Kidney glomerular epithelial cell (primary cell): Measurements from ENCODE around the gene PCDHB14.
"Not testable (repeated sequence)": the region's sequence is repeated elsewhere in the genome, so short reads cannot be mapped to it uniquely, and the experiment has no call there.

Experiments used
- DNase-seq: peaks from one replicate; lab custom pipeline; 2025; lab: John Stamatoyannopoulos, UW

Gene PCDHB14

DNA sequence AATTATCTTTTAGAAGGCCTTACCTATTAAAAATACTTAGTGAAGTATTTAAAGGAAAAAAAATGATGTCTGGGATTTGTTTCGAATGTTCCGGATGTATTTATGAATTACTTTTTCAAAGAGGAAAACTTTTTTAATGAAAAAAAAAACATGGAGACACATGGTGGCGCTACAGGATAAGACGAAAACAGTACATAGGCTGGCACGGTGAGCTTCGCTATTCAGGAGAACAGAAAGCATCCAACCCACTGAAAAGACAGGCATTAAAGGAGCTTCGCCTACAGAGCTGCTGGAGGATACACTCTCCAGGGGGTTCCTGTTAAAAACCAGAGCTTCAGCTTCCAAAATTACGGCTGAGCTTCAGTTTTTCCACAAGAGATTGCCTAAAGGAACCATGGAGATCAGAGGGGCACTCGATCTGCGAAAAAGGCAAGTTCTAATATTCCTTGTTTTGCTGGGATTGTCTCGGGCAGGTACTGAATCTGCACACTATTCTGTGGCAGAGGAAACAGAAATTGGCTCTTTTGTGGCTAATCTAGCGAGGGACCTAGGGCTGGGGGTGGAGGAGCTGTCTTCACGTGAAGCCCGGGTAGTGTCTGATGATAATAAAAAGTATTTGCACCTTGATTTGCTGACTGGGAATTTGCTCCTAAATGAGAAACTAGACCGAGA lies at the start of gene PCDHB14:
PCDHB14 (plus strand) TSS at position 232 of the 672 bp plus-strand sequence; CDS start at position 395, 163 bp downstream.
- peak; percentile 7 for DNase-seq

DNA sequence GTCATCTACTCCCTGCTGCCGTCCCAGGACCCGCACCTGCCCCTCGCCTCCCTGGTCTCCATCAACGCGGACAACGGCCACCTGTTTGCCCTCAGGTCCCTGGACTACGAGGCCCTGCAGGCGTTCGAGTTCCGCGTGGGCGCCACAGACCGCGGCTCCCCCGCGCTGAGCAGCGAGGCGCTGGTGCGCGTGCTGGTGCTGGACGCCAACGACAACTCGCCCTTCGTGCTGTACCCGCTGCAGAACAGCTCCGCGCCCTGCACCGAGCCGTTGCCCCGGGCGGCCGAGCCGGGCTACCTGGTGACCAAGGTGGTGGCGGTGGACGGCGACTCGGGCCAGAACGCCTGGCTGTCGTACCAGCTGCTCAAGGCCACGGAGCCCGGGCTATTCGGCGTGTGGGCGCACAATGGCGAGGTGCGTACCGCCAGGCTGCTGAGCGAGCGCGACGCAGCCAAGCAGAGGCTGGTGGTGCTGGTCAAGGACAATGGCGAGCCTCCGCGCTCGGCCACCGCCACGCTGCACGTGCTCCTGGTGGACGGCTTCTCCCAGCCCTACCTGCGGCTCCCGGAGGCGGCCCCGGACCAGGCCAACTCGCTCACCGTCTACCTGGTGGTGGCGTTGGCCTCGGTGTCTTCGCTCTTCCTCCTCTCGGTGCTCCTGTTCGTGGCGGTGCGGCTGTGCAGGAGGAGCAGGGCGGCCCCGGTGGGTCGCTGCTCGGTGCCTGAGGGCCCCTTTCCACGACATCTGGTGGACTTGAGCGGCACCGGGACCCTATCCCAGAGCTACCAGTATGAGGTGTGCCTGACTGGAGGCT lies 48.6 kb upstream of the PCDHB14 start:
- not testable (repeated sequence) for DNase-seq

- DNase-seq = no peak
These were observed 47.2 kb upstream of the PCDHB14 start for GRCh38 chr5:141175933-141176332.

GRCh38 chr5:141177577-141178191 lies 45.5 kb upstream of the PCDHB14 start, which contains the start of gene PCDHB8:
Gene PCDHB8 (plus strand): TSS chr5:141177790. CDS start chr5:141178035, 245 bp downstream.
- DNase-seq = not testable (repeated sequence)

GRCh38 chr5:141179371-141179770 lies 43.8 kb upstream of the PCDHB14 start:
- DNase-seq = not testable (repeated sequence)

GRCh38 chr5:141179876-141180275 lies 43.3 kb upstream of the PCDHB14 start:
- not testable (repeated sequence) for DNase-seq

GRCh38 chr5:141180313-141180712 lies 42.8 kb upstream of the PCDHB14 start:
- no peak for DNase-seq

GRCh38 chr5:141182248-141182647 lies 40.9 kb upstream of the PCDHB14 start, which contains the start of gene PCDHB16:
Gene PCDHB16 (plus strand): TSS chr5:141182387. CDS start chr5:141182560, 173 bp downstream.
- DNase-seq = peak; percentile 23

DNA sequence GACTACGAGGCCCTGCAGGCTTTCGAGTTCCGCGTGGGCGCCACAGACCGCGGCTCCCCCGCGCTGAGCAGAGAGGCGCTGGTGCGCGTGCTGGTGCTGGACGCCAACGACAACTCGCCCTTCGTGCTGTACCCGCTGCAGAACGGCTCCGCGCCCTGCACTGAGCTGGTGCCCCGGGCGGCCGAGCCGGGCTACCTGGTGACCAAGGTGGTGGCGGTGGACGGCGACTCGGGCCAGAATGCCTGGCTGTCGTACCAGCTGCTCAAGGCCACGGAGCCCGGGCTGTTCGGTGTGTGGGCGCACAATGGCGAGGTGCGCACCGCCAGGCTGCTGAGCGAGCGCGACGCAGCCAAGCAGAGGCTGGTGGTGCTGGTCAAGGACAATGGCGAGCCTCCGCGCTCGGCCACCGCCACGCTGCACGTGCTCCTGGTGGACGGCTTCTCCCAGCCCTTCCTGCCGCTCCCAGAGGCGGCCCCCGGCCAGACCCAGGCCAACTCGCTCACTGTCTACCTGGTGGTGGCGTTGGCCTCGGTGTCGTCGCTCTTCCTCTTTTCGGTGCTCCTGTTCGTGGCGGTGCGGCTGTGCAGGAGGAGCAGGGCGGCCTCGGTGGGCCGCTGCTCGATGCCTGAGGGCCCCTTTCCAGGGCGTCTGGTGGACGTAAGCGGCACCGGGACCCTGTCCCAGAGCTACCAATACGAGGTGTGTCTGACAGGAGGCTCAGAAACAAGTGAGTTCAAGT lies 38.9 kb upstream of the PCDHB14 start:
- DNase-seq = not testable (repeated sequence)

DNA sequence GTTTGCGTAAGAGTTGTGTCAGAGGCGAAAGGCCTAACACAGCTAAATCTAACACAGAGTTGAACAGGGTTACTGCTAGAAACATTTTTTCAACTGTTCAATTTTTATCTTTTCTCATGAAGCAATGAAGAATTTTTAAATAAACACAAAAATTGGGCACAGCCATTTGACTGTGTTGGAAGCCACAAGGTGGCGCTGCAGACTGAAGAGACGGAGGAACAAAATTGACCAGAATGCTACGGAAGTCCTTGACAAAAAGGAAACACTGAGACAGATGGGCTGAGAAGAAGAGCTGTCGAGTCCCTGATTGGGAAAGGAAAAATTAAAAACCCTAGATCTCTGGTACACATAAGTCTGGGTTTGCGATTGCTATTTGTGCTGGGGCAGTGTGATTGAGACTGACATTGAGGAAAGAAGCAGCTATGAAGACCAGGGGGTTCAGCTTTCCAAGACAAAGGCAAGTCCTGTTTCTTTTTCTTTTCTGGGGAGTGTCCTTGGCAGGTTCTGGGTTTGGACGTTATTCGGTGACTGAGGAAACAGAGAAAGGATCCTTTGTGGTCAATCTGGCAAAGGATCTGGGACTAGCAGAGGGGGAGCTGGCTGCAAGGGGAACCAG lies 36.1 kb upstream of the PCDHB14 start, which contains the start of gene PCDHB9:
PCDHB9 (plus strand) TSS at position 265 of the 616 bp plus-strand sequence; CDS start at position 423, 158 bp downstream.
- DNase-seq = peak; percentile 6

GRCh38 chr5:141188682-141189081 lies 34.5 kb upstream of the PCDHB14 start:
- DNase-seq = not testable (repeated sequence)

DNA sequence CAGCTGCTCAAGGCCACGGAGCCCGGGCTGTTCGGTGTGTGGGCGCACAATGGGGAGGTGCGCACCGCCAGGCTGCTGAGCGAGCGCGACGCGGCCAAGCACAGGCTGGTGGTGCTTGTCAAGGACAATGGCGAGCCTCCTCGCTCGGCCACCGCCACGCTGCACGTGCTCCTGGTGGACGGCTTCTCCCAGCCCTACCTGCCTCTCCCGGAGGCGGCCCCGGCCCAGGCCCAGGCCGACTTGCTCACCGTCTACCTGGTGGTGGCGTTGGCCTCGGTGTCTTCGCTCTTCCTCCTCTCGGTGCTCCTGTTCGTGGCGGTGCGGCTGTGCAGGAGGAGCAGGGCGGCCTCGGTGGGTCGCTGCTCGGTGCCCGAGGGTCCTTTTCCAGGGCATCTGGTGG lies 34.0 kb upstream of the PCDHB14 start:
- DNase-seq = not testable (repeated sequence)

GRCh38 chr5:141192110-141192725 lies 30.9 kb upstream of the PCDHB14 start, which contains the start of gene PCDHB10:
Gene PCDHB10 (plus strand): TSS chr5:141192353. CDS start chr5:141192553, 200 bp downstream.
- peak; percentile 19 for DNase-seq

DNA sequence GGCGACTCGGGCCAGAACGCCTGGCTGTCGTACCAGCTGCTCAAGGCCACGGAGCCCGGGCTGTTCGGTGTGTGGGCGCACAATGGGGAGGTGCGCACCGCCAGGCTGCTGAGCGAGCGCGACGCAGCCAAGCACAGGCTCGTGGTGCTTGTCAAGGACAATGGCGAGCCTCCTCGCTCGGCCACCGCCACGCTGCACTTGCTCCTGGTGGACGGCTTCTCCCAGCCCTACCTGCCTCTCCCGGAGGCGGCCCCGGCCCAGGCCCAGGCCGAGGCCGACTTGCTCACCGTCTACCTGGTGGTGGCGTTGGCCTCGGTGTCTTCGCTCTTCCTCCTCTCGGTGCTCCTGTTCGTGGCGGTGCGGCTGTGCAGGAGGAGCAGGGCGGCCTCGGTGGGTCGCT lies 28.8 kb upstream of the PCDHB14 start:
- not testable (repeated sequence) for DNase-seq

DNA sequence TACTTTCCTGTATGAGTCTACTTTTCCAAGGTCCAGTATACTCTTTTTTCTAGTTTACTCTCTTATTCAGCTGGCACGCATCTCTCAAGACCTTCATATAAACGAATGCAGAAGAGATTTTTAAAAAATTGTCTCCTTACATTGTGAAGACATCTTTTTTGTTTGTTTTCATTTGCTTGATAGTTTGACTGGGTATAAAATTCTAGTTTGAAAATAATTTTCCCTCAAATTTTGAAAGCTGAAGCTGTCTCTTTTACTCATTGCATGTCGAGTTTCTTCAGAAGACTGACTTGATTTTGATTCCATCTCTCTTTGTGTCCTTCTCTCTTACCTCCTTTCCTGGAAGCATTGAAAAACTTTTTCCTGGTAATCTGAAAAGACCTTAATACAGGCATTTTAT lies 26.8 kb upstream of the PCDHB14 start:
- DNase-seq = no peak

DNA sequence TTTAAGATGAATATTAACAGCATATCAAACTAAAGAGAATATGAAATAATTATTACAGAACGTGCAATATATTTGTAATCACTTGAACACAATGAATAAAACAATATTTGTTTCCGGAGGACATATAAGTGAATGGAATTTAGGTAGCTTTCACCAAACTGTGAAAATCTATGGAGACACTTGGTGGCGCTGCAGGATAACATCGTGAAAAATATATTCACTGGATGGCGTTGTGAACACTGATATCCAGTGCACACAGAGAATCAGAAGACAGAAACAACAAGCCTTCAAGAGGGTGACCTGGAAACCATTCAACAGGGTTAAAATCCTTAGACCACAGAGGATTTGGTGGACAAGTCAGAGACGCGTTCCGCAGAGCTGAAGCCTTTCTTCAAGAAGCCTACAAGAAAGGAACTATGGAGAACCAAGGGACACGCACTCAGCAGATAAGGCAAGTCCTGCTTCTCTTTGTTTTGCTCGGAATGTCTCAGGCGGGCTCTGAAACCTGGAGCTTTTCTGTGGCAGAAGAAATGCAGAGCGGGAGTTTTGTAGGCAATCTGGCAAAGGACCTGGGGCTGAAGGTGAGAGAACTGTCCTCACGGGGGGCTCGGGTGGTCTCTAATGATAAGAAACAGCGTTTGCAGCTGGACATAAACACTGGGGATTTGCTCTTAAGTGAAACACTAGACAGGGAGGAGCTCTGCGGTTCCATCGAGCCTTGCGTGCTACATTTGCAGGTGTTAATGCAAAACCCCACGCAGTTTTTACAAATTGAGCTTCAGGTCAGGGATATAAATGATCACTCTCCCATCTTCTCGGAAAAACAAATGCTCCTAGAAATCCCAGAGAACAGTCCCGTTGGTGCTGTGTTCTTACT lies 23.5 kb upstream of the PCDHB14 start, which contains the start of gene PCDHB11:
PCDHB11 (plus strand) TSS at position 269 of the 877 bp plus-strand sequence; CDS start at position 417, 148 bp downstream.
- DNase-seq = no peak

GRCh38 chr5:141201126-141201525 lies 22.0 kb upstream of the PCDHB14 start:
- DNase-seq = not testable (repeated sequence)

GRCh38 chr5:141201646-141202045 lies 21.5 kb upstream of the PCDHB14 start:
- DNase-seq = not testable (repeated sequence)

DNA sequence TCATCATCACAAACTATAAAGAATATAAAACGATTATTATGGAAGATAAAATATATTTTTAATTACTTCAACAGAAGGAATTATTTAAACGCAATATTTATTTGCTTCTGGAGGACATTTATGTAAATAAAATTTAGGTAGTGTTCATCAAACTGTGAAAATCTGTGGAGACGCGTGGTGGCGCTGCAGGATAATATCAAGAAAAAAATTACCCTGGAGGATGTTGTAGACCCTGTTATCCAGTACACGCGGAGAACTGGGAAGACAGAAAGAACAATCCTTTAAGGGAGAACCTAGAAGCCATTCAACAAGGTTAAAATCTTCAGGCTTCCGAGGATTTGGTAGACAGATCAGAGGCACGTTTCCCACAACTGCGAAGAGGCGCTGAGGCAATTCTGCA lies 14.7 kb upstream of the PCDHB14 start, which contains the start of gene PCDHB12:
PCDHB12 (plus strand) TSS at position 242 of the 400 bp plus-strand sequence. CDS start 189 bp downstream, outside the sequence.
- DNase-seq = no peak
